Stimulated activated CD4-positive, alpha-beta T cell treated with anti-CD3 and anti-CD28 coated beads, Interleukin-2, amount 100 ng/mL, for 24 hours (primary cell): Measurements from ENCODE around the gene RPS2.
"Not testable (repeated sequence)": the region's sequence is repeated elsewhere in the genome, so short reads cannot be mapped to it uniquely, and the experiment has no call there.

ENCODE experiments used
- DNase-seq, 2 donors: peaks; one replicate each; pipeline ENCODE4 v3.0.0-alpha.2; 2020

Gene RPS2

DNA sequence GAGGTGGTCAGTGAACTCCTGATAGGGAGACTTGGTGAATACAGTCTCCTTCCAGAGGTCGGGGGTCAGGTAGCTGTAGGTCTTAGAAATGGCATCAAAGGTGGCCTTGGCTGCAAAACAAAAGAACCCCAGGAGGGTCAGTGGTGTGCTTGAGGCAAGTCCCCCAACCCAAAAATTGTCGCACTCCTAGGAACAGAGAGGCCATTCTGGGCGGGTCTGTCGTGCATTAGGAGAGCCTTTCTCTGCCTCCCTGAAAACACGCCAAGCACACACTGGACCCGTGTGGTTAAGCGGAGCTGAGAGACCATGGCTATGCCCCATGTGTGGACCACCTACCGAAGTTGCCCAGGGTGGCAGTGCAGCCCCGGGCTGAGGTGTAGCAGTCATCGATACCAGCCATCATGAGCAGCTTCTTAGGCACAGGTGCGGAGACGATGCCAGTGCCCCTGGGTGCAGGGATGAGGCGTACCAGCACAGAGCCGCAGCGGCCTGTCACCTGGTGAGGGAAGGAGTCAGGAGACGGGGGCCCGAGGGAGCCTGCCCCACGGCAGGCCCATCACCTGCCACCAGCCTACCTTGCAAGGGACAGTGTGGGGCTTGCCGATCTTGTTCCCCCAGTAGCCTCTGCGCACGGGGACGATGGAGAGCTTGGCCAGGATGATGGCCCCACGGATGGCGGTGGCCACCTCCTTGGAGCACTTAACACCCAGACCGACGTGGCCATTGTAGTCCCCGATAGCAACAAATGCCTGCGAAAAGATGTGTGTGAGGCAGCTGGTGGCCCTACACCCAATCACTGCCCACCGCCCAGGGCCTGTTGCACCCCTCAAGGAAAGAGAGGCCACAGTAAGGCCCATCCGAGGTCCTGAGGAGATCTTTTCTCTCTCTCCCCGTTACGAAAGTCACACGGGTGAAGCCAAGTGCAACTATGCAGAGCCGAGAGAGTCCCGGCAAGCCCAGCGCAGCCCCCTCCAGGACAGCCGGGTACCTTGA is 2.2 kb downstream of the RPS2 start:
- peak in 1 of 2 donors; percentile 36 for DNase-seq

DNA sequence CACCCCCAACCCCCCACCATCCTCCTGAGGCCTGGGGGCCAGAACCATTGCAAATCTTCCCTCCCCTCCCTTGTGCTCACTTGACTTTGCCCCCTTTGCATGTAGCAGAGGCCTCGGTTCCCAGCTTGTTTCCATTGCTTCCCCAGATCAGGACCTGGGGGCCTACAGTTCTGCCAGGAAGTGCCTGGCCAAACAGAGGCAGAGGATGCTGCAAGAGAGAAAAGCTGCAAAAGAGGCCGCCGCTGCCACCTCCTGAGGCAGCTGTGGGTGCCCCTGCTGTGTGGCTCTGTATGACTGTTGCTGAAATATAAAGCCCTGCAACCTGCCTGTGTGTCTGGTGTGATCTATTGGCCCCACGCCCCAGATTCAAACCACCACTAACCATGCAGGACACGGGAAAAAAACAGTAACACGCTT is 3.0 kb downstream of the RPS2 start:
- DNase-seq, result peak; percentile 44 to 47

DNA sequence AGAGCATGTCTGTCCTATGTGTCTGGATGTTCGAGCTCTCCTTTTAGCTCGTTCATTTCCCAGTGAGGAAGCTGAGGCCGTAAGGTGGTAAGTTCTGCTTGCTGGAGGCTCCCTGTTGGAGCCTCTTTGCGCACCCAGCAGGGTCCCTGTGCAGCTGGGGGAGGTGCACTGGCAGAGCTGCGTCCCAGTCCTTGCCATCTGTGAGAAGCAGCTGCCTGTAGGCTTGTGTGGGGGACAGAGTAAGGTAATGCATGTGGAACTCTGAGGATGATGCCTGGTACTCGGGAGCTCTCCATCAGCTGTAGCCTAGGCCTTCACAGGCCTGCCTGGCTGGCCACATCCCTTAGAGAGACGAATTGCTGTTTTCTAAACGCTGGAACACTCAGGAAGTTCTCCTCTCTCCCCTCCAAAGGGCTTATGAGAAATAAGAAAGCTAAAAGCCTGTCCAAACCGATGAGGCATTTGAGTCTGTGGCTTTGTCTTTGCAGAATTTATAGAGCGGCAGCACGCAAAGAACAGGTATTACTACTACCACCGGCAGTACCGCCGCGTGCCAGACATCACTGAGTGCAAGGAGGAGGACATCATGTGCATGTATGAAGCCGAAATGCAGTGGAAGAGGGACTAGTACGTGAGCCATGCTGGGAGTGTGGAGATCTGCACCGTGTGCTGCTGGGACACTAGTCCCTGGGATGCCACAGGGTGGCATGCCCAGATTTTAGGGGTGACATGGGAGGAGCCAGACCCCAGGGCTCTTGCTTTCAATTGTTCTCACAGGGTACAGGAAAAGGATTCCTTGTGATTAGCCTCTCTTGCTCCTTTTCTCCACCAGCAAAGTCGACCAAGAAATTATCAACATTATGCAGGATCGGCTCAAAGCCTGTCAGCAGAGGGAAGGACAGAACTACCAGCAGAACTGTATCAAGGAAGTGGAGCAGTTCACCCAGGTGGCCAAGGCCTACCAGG is 3.7 kb downstream of the RPS2 start:
- DNase-seq, result peak; percentile 67 to 70

DNA sequence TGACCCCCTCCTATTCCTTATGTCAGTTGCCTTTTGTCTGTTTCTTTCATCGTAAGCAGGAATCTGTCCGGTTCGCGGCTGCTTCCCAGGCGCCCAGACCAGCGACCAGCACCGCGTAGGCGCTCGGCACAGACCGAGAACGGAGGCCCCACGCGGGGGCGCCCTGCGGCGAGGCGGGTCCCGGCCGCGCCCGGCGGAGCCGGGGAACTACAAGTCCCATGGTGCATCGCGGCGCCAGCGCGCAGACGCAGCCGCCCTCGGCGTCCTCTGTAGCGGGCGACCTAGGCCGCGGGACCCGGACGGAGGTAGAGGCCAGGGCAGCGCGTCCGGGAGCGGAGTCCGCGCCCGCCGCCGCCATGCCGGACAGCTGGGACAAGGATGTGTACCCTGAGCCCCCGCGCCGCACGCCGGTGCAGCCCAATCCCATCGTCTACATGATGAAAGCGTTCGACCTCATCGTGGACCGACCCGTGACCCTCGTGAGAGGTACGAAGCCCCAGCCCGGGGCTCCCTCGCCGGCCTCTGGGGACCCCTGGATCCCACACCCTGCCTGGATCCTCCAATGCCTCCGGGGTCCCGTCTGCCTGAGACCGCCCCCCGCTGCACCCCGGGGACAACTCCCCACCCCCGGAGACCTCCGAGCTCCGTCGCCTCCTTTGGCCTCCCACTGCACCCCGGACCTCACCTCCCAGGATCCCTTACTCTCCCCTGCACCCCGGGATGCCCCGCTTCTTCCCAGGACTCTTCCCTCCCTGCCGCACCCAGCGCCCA is 5.2 kb downstream of the RPS2 start, which contains the start of gene NDUFB10:
Gene NDUFB10 (plus strand): TSS at position 270 of the 771 bp plus-strand sequence. CDS start 87 bp downstream, at position 357.
- DNase-seq, result peak; percentile 93 to 97

GRCh38 chr16:1958715-1959268 is 5.8 kb downstream of the RPS2 start:
- no peak for DNase-seq

GRCh38 chr16:1958143-1958491 is 6.5 kb downstream of the RPS2 start:
- DNase-seq, result not testable (repeated sequence)

DNA sequence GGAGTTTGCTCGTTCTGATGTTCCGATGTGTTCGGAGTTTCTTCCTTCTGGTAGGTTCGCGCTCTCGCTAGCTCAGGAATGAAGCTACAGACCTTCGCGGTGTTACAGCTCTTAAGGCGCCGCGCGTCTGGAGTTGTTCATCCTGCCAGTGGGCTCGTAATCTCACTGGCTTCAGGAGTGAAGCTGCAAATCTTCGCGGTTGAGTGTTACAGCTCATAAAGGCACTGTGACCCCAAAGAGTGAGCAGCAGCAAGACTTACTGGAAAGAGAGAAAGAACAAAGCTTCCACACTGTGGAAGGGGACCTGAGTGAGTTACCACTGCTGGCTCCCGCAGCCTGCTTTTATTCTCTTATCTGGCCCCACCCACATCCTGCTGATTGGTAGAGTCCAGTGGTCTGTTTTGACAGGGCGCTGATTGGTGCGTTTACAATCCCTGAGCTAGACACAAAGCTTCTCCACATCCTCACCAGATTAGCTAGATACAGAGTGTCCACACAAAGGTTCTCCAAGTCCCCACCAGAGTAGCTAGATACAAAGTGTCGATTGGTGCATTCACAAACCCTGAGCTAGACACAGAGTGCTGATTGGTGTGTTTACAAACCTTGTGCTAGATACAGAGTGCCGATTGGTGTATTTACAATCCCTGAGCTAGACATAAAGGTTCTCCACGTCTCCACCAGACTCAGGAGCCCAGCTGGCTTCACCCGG is 7.0 kb downstream of the RPS2 start:
- not testable (repeated sequence) for DNase-seq

GRCh38 chr16:1953734-1954133 is 10.9 kb downstream of the RPS2 start:
- DNase-seq, result no peak

GRCh38 chr16:1950559-1950958 is 14.1 kb downstream of the RPS2 start:
- no peak for DNase-seq

DNA sequence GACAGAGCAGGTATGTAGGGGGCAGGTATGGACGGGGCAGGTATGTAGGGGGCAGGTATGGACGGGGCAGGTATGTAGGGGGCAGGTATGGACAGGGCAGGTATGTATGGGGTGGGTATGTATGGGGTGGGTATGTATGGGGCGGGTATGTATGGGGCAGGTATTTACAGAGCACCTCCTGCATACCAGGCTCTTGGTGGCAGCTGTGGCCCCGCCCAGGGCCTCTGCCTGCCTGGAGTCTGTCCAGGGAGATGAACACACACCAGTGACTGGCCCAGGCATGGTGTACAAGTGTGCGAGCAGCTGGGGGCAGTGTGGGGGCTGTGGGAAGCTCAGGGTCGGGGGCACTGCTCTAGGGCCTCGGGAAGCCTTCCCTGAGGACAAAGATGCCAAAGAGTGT is 14.6 kb downstream of the RPS2 start:
- DNase-seq, result no peak

- DNase-seq, result no peak
Observed at GRCh38 chr16:1949507-1949906, 15.1 kb downstream of the RPS2 start.

DNA sequence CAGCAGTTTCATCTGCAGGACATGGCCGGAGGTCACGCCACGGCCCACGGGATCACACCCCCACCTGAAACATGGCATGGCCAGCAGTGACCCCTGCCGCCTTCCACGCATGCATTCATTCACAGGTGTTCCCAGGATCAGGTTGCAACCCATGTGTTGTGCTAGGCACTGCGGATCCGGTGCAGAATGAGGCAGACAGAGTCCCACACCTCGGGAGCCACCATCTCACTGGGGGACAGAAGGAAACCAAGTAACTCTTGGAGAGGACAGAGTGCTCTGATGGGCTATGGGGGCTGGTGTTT is 17.3 kb downstream of the RPS2 start:
- no peak for DNase-seq

GRCh38 chr16:1946495-1947368 is 17.9 kb downstream of the RPS2 start:
- DNase-seq, result no peak

GRCh38 chr16:1945559-1946391 is 18.9 kb downstream of the RPS2 start:
- DNase-seq, result no peak

DNA sequence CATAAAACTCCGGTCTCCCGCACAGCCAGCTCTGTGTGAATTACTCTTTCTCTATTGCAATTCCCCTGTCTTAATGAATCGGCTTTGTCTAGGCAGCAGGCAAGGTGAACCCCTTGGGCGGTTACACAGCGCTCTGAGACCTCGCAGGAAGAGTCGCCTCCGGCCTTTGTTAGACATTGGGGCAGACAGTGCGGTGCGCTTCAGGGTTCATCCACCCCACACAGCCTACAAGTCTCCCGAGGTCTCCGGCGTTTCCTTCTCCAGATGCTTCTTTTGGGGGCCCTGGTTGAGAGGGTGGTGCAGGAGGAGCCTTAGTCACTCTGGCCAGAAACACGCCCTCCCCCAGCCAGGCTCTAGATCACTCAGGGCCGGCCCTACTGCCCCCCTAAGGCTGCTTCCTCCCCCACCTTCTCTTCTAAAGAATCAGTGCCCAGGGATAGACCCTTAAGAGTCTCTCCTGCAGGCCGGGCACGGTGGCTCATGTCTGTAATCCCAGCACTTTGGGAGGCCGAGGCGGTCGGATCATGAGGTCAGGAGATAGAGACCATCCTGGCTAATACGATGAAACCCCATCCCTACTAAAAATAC is 19.9 kb downstream of the RPS2 start:
- DNase-seq, result no peak

GRCh38 chr16:1942810-1943726 is 21.6 kb downstream of the RPS2 start, which contains the start of gene MSRB1:
Gene MSRB1, minus strand, starts transcription at chr16:1943199. Its CDS starts 43 bp downstream, at chr16:1943156.
- DNase-seq, result peak; percentile 99 to 100

GRCh38 chr16:1942047-1942809 is 22.4 kb downstream of the RPS2 start:
- no peak for DNase-seq
